ENCODE results near the gene DOCK1. TPM values are rescaled to one million over a fixed set of nuclear protein-coding genes. Genes with fewer than 3 reads are reported as not detected.

DOCK1 gene
- total RNA-seq, 2 donors from 2014 or later: 52.9 to 76.7 TPM

DNA sequence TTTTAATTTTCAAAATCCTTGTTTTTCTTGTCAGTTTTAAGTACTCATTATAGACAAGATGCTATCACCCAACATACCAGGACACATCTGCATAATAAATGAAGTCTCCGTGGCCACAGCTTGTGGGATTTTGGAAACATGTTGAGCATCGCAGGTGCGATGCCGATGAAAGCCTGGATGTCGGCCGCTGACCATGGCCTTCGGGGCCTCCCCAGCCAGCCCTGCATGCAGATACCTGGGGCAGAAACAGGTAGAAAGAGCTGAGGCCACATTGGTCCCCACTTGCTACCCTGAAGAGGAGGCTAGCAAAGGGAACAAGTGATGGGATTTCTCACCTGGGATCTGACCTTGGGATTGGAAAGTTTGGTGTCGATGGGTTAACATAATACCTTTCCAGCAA, 123.8 kb downstream of the DOCK1 start:
- H3K36me3 ChIP-seq: peaks cover 52% of the 10 kb centered on the region
- H3K4me1 ChIP-seq (ENCODE audit: control insufficient read depth in 1 of 2, low read depth in 2 of 2): no peaks in the 10 kb centered on the region
- no peak overlapping the region for H3K27ac ChIP-seq
- DNase-seq (ENCODE audit: low spot score): no peak
- TF ChIP-seq, protein P1, sequence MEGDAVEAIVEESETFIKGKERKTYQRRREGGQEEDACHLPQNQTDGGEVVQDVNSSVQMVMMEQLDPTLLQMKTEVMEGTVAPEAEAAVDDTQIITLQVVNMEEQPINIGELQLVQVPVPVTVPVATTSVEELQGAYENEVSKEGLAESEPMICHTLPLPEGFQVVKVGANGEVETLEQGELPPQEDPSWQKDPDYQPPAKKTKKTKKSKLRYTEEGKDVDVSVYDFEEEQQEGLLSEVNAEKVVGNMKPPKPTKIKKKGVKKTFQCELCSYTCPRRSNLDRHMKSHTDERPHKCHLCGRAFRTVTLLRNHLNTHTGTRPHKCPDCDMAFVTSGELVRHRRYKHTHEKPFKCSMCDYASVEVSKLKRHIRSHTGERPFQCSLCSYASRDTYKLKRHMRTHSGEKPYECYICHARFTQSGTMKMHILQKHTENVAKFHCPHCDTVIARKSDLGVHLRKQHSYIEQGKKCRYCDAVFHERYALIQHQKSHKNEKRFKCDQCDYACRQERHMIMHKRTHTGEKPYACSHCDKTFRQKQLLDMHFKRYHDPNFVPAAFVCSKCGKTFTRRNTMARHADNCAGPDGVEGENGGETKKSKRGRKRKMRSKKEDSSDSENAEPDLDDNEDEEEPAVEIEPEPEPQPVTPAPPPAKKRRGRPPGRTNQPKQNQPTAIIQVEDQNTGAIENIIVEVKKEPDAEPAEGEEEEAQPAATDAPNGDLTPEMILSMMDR (IDR thresholded peaks at IDR 0.05): no peak
- no peak for ATAC-seq (ENCODE audit: insufficient number of reproducible peaks, low FRiP score, low read depth)
- no peak overlapping the region for H3K4me3 ChIP-seq
- H3K9me3 ChIP-seq: no peaks in the 10 kb centered on the region
- no peaks in the 10 kb centered on the region for H3K27me3 ChIP-seq (replicated peaks; ENCODE audit: insufficient read depth)

GRCh38 chr10:127033216-127034033, 128.2 kb downstream of the DOCK1 start:
- Histone ChIP-seq H3K27ac (no peak overlapping the region), H3K4me1 (ENCODE audit: control insufficient read depth in 1 of 2, low read depth in 2 of 2) (no peaks in the 10 kb centered on the region), H3K9me3 (no peaks in the 10 kb centered on the region), H3K36me3 (peaks cover 25% of the 10 kb centered on the region), H3K4me3 (no peak overlapping the region), H3K27me3 (replicated peaks; ENCODE audit: insufficient read depth) (no peaks in the 10 kb centered on the region)
- ATAC-seq (ENCODE audit: insufficient number of reproducible peaks, low FRiP score, low read depth) (no peak), DNase-seq (ENCODE audit: low spot score) (no peak)
- TF ChIP-seq, protein P1 (IDR thresholded peaks at IDR 0.05): no peak

GRCh38 chr10:127034034-127034633, 128.9 kb downstream of the DOCK1 start:
- Histone ChIP-seq H3K27ac (no peak overlapping the region), H3K4me1 (ENCODE audit: control insufficient read depth in 1 of 2, low read depth in 2 of 2) (no peaks in the 10 kb centered on the region), H3K36me3 (peaks cover 27% of the 10 kb centered on the region), H3K9me3 (no peaks in the 10 kb centered on the region), H3K27me3 (replicated peaks; ENCODE audit: insufficient read depth) (no peaks in the 10 kb centered on the region), H3K4me3 (no peak overlapping the region)
- TF ChIP-seq, protein P1 (IDR thresholded peaks at IDR 0.05): no peak
- no peak for ATAC-seq (ENCODE audit: insufficient number of reproducible peaks, low FRiP score, low read depth)
- no peak for DNase-seq (ENCODE audit: low spot score)

DNA sequence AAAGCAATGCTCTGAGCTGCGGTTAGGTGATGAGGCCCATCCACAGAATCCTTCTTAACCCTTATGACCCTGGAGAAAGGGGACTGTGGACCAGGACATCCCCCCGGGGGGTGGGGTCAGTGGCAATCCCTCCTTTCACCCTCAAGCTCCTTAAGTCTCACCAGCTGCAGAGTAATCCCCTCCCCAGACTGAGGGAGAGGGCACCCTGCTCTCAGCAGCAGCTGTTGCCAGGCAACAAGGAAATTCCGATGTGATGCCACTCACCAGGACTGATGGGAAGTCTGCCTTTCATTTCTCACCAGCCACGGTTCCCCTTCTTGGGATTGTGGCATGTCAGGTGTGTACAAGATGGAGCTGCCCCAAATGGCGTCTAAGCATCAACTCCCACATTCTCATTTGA, 129.6 kb downstream of the DOCK1 start:
- Histone ChIP-seq H3K9me3 (no peaks in the 10 kb centered on the region), H3K27me3 (replicated peaks; ENCODE audit: insufficient read depth) (no peaks in the 10 kb centered on the region), H3K27ac (no peak overlapping the region), H3K4me3 (no peak overlapping the region), H3K36me3 (peaks cover 31% of the 10 kb centered on the region), H3K4me1 (ENCODE audit: control insufficient read depth in 1 of 2, low read depth in 2 of 2) (no peaks in the 10 kb centered on the region)
- DNase-seq (ENCODE audit: low spot score): no peak
- ATAC-seq (ENCODE audit: insufficient number of reproducible peaks, low FRiP score, low read depth): no peak
- TF ChIP-seq, protein P1 (IDR thresholded peaks at IDR 0.05): no peak

- Histone ChIP-seq H3K27me3 (replicated peaks; ENCODE audit: insufficient read depth) (no peaks in the 10 kb centered on the region), H3K36me3 (peaks cover 27% of the 10 kb centered on the region), H3K9me3 (no peaks in the 10 kb centered on the region), H3K27ac (no peak overlapping the region), H3K4me3 (no peak overlapping the region), H3K4me1 (ENCODE audit: control insufficient read depth in 1 of 2, low read depth in 2 of 2) (no peaks in the 10 kb centered on the region)
- TF ChIP-seq, protein P1 (IDR thresholded peaks at IDR 0.05): no peak
- ATAC-seq (ENCODE audit: insufficient number of reproducible peaks, low FRiP score, low read depth): no peak
- DNase-seq (ENCODE audit: low spot score): no peak
Observed at GRCh38 chr10:127035827-127036226, 130.6 kb downstream of the DOCK1 start.
